ENCODE measurements around the gene INKA2.

INKA2 gene

GRCh38 chr1:111739194-111739924 is at the start of gene INKA2:
INKA2 (minus strand) TSS chr1:111739395; CDS start chr1:111739242, 153 bp downstream.
- peak; percentile 88 for DNase-seq (ENCODE audit: low spot score)

- DNase-seq (ENCODE audit: low spot score): no peak
Observed at GRCh38 chr1:111786669-111787207, 47.5 kb upstream of the INKA2 start.

GRCh38 chr1:111784273-111784901 is 45.2 kb upstream of the INKA2 start:
- DNase-seq (ENCODE audit: low spot score): no peak

GRCh38 chr1:111779546-111779945 is 40.4 kb upstream of the INKA2 start:
- no peak for DNase-seq (ENCODE audit: low spot score)

GRCh38 chr1:111778541-111779051 is 39.4 kb upstream of the INKA2 start:
- DNase-seq (ENCODE audit: low spot score): no peak

- no peak for DNase-seq (ENCODE audit: low spot score)
Observed at GRCh38 chr1:111778066-111778465, 38.9 kb upstream of the INKA2 start.

- DNase-seq (ENCODE audit: low spot score): no peak
Observed at GRCh38 chr1:111777301-111777700, 38.1 kb upstream of the INKA2 start.

GRCh38 chr1:111776861-111777260 is 37.7 kb upstream of the INKA2 start:
- no peak for DNase-seq (ENCODE audit: low spot score)

GRCh38 chr1:111776391-111776790 is 37.2 kb upstream of the INKA2 start:
- no peak for DNase-seq (ENCODE audit: low spot score)

- no peak for DNase-seq (ENCODE audit: low spot score)
Observed at GRCh38 chr1:111775966-111776365, 36.8 kb upstream of the INKA2 start.

GRCh38 chr1:111770916-111771315 is 31.7 kb upstream of the INKA2 start:
- DNase-seq (ENCODE audit: low spot score): no peak

- peak; percentile 51 for DNase-seq (ENCODE audit: low spot score)
Observed at GRCh38 chr1:111769517-111770146, 30.4 kb upstream of the INKA2 start.

GRCh38 chr1:111768625-111769024 is 29.4 kb upstream of the INKA2 start:
- no peak for DNase-seq (ENCODE audit: low spot score)

GRCh38 chr1:111768023-111768422 is 28.8 kb upstream of the INKA2 start:
- DNase-seq (ENCODE audit: low spot score): no peak

- no peak for DNase-seq (ENCODE audit: low spot score)
Observed at GRCh38 chr1:111762332-111762731, 23.1 kb upstream of the INKA2 start.

GRCh38 chr1:111761717-111762116 is 22.5 kb upstream of the INKA2 start:
- DNase-seq (ENCODE audit: low spot score): no peak

GRCh38 chr1:111758373-111758772 is 19.2 kb upstream of the INKA2 start:
- no peak for DNase-seq (ENCODE audit: low spot score)

GRCh38 chr1:111756124-111756513 is 16.9 kb upstream of the INKA2 start:
- no peak for DNase-seq (ENCODE audit: low spot score)

- DNase-seq (ENCODE audit: low spot score): peak; percentile 91
Observed at GRCh38 chr1:111755331-111756123, 16.3 kb upstream of the INKA2 start, which contains the start of gene DDX20. DDX20 (plus strand) TSS chr1:111755901; CDS start chr1:111755925, 24 bp downstream.

GRCh38 chr1:111754984-111755330 is 15.8 kb upstream of the INKA2 start:
- peak; percentile 25 for DNase-seq (ENCODE audit: low spot score)

GRCh38 chr1:111751906-111752575 is 12.8 kb upstream of the INKA2 start:
- no peak for DNase-seq (ENCODE audit: low spot score)
